ENCODE measurements around the gene BRINP2.
"Not testable (repeated sequence)": the region's sequence is repeated elsewhere in the genome, so short reads cannot be mapped to it uniquely, and the experiment has no call there.

Gene BRINP2

DNA sequence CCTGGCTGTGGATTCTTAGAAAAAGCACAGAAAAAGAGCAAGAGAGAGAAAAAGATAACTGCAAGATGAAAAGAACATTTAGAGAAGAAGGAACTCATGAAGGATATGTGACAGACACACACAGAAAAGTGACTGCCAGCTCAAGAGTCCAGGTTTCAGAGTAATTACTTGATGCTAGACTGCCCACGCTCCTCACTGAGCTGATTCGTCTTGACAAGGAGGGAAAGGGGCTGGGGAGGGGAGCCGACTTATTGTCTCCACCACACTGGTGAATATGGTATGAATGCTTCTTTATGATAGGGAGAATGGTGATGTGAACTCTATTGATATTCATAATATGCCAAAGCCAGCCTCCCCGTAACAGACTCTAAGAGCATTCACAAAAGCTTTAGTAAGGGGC is 140.4 kb downstream of the BRINP2 start:
- DNase-seq (ENCODE audit: low read depth in 2 of 2): no peak

DNA sequence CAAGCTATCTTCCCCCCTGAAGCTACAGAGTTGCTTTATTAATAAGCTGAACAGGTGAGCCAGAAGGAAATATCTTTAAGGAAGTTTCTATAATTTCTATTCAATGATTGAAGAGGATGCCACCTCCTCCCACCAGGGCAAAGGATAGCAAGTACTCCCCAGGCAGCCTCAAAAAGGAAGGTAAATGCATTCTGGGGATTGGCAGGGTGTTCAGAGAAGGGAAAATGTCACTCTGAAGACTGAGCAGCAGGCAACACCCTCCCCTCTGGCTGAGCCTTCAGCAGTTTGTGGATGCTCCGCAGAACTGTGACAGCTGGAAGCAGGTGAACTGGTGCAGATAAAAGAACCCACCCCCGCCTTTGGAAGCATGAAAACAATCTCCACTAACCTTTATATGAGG is 140.8 kb downstream of the BRINP2 start:
- no peak for DNase-seq (ENCODE audit: low read depth in 2 of 2)

DNA sequence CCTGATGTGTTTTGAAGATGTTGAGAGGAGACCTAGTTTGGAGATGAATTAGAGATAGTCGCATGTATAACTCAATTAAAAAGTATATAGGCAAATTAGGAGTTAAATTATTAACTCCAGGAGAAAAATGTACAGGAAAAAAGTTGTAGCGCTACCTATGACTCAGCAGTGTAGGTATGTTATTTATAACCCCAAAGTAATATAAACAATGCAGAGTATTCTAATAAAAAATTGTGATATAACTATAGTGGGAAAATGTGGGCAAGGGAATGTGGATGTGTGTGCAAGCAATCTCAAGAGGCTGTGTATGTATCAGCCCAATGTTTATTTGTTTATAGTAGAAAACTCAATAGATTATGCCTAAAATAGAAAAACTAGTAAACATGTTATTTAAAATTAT is 144.5 kb downstream of the BRINP2 start:
- DNase-seq (ENCODE audit: low read depth in 2 of 2): no peak

DNA sequence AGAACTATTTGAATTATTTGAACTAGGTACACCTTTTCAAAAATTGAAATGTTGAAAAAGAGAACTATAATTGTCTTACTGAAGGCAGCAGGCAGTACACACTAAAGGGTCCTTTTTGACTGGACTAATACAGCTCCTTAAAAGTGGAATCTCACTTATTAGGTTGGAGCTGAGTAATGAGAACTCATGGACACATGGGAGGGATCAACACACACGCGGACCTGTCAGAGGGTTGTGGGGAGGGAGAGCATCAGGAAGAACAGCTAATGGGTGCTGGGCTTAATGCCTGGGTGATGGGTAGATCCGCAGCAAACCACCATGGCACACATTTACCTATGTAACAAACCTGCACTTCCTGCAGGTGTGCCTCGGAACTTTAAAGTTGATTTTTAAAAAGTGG is 145.0 kb downstream of the BRINP2 start:
- DNase-seq (ENCODE audit: low read depth in 2 of 2): no peak

DNA sequence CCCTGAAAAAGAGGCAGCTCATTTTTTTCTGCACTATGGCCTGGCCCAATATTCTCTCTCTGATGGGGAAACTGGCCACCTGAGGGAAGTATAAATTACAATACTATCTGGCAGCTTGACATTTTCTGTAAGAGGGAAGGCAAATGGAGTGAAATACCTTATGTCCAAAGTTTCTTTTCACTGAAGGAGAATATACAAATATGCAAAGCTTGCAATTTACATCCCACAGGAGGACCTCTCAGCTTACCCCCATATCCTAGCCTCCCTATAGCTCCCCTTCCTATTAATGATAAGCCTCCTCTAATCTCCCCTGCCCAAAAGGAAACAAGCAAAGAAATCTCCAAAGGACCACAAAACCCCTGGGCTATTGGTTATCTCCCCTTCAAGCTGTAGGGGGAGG is 150.7 kb downstream of the BRINP2 start:
- DNase-seq (ENCODE audit: low read depth in 2 of 2): not testable (repeated sequence)

DNA sequence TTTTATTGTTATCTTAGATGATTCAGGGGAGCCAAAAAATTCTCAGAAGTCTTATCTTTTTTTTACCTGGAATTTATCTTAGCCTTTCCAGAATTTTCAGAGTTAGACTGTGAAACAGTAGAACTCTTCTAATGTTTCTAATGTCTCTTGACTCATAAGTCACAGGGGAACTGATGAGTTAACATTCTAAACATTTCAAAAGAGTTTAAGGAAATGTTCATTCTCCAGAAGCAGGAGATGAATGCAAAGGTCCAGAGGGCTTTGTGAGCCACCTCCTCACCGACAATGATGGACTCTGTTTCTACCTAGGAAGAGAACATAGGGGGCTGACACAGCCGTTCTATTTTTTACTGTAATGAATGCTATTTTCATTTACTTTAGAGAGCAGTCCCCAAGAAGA is 157.5 kb downstream of the BRINP2 start:
- DNase-seq (ENCODE audit: low read depth in 2 of 2): no peak

DNA sequence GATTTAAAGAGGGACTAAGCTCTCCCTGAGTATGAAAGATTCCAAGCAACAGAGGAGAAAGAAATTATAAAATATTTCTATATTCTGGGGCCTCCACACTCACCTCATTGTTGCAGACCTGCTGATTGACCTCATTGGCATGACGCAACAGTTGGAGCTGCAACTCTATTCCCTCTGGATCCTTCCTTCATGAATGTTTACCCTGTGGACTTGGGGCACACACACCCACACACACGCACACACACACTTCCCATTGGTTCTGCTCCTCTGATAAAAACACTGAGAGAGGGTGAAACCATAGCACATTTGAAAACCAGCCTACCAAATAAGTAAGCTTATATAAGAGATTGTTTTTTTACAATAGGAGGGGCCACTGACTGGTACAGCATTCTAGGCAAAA is 159.1 kb downstream of the BRINP2 start:
- DNase-seq (ENCODE audit: low read depth in 2 of 2): no peak

All from activated CD8-positive, alpha-beta memory T cell treated with anti-CD3 and anti-CD28 coated beads for 4 hours (primary cell).